ENCODE measurements around the gene CPNE1. TPM values are rescaled to one million over a fixed set of nuclear protein-coding genes. Genes with fewer than 3 reads are reported as not detected.

The CPNE1 gene
- total and polyA plus RNA-seq, 2 of the 8 experiments (the other 6 are each of a cell fraction or from before 2014, with no cell fraction given), result 294 to 346 TPM

DNA sequence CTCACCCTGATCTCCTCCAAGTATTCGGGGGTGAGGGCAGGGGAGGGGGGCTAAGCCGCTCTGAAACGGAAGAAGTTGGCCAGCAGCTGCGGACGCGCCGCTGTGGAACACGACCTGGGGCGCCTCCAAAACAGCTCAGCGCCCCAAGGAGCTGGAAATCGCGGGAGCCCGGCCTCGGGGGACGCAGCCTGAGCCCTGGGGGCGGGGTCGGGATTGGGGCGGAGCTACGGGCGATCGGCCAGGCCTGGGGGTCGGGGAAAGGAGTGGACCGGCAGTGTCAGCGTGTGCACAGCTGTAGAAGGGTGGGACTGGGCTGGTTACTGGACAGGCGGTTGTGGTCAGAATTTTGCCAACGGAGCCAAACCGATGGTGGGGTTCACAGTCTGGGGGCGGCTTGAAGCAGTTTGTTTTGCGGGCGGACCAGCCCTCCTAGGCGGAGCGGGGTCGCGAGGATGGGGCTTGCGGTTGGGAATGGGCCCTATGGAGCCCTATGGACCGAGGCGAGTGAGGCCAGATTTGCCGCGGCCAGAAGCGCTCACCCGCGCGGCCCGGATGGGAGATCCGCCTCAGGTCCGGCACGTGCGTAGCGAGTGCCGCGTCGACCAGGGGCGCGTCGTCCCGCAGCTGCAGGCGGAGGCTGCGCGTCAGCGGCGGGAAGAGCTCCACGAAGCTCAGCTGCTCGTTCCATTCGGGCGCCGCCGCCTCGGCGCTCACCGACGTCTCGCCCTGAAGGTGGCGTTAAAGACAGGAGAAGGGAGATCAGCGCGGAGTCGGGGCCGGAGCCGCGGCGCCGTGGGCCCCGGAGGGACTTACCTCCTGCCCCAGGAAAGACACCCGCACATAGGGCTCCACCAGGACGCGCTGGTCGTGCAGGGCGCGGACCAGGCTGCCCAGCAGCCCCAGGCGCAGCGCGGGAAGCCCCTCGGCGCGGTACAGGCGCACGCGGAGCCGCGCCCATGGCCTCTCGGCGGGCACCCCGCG is 63.4 kb downstream of the CPNE1 start (continued):
- TF ChIP-seq TEAD4 (IDR thresholded peaks at IDR 0.05; ENCODE audit: low read depth, low read length) (peak; percentile 45; the same call in 1 of the 2 replicates), KDM1A (IDR thresholded peaks at IDR 0.05; ENCODE audit: borderline replicate concordance, low read length) (no peak), TAF7 (optimal IDR thresholded peaks at IDR 0.05; ENCODE audit: borderline replicate concordance, low read depth, low read length) (no peak), RAD21 (IDR thresholded peaks at IDR 0.05 in 1 of 2, conservative IDR thresholded peaks at IDR 0.05 in 1 of 2; ENCODE audit: low read depth in 2 of 2, low read length in 2 of 2) (peak; percentile 25 to 29; a peak in 2 of 4 replicates), CREB1 (IDR thresholded peaks at IDR 0.05) (peak; percentile 81), EGR1 (IDR thresholded peaks at IDR 0.05; ENCODE audit: borderline replicate concordance, low read depth, low read length) (no peak), HDAC6 (IDR thresholded peaks at IDR 0.05; ENCODE audit: low read depth, low read length) (no peak), SUZ12 (IDR thresholded peaks at IDR 0.05; ENCODE audit: low read length) (no peak; the same call in 1 of the 2 replicates), CEBPB (IDR thresholded peaks at IDR 0.05; ENCODE audit: low read depth, low read length) (no peak), CBX5 (IDR thresholded peaks at IDR 0.05; ENCODE audit: low read depth, low read length) (no peak), HDAC2 (IDR thresholded peaks at IDR 0.05; ENCODE audit: borderline replicate concordance in 1 of 2, low read depth in 2 of 2, low read length in 2 of 2) (peak in 1 of 2 experiments; percentile 97; a peak in 2 of 4 replicates), RBBP5 (IDR thresholded peaks at IDR 0.05; ENCODE audit: borderline replicate concordance, low read depth, low read length) (0 out of 2 replicates have a peak, but pooled peaks have one; percentile 65), EZH2 (IDR thresholded peaks at IDR 0.05; ENCODE audit: low read depth, low read length, severe bottlenecking) (peak; percentile 51)
- TF ChIP-seq, protein P1, sequence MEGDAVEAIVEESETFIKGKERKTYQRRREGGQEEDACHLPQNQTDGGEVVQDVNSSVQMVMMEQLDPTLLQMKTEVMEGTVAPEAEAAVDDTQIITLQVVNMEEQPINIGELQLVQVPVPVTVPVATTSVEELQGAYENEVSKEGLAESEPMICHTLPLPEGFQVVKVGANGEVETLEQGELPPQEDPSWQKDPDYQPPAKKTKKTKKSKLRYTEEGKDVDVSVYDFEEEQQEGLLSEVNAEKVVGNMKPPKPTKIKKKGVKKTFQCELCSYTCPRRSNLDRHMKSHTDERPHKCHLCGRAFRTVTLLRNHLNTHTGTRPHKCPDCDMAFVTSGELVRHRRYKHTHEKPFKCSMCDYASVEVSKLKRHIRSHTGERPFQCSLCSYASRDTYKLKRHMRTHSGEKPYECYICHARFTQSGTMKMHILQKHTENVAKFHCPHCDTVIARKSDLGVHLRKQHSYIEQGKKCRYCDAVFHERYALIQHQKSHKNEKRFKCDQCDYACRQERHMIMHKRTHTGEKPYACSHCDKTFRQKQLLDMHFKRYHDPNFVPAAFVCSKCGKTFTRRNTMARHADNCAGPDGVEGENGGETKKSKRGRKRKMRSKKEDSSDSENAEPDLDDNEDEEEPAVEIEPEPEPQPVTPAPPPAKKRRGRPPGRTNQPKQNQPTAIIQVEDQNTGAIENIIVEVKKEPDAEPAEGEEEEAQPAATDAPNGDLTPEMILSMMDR (IDR thresholded peaks at IDR 0.05; ENCODE audit: control extremely low read depth in 1 of 3, insufficient read depth in 1 of 3, low read depth in 1 of 3, low read length in 3 of 3), result peak; percentile 16 to 42 (median 24); a peak in 3 of 4 replicates
- TF ChIP-seq, protein P2, sequence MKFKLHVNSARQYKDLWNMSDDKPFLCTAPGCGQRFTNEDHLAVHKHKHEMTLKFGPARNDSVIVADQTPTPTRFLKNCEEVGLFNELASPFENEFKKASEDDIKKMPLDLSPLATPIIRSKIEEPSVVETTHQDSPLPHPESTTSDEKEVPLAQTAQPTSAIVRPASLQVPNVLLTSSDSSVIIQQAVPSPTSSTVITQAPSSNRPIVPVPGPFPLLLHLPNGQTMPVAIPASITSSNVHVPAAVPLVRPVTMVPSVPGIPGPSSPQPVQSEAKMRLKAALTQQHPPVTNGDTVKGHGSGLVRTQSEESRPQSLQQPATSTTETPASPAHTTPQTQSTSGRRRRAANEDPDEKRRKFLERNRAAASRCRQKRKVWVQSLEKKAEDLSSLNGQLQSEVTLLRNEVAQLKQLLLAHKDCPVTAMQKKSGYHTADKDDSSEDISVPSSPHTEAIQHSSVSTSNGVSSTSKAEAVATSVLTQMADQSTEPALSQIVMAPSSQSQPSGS (IDR thresholded peaks at IDR 0.05; ENCODE audit: low read length), result peak; percentile 62; the same call in 1 of the 2 replicates
- TF ChIP-seq, protein P3, sequence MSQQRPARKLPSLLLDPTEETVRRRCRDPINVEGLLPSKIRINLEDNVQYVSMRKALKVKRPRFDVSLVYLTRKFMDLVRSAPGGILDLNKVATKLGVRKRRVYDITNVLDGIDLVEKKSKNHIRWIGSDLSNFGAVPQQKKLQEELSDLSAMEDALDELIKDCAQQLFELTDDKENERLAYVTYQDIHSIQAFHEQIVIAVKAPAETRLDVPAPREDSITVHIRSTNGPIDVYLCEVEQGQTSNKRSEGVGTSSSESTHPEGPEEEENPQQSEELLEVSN (IDR thresholded peaks at IDR 0.05), result peak; percentile 100
